SU-DHL-6 (cell line): ENCODE data around the gene BMP4.

Source experiments
- H2AFZ ChIP-seq: fragments of 200-600 bp; sonication (generic); 2 replicates; pipeline ENCODE4 v1.6.1; 2014; ENCODE audit warnings: low read depth, mild to moderate bottlenecking, moderate library complexity, mixed read lengths, antibody characterized with exemption, low read length; ENCODE audit not compliant: severe bottlenecking
- H3F3A ChIP-seq: fragments of 200-600 bp; shearing (Covaris generic); 2 replicates; pipeline ENCODE4 v1.6.0; 2016; ENCODE audit warnings: antibody characterized with exemption, mild to moderate bottlenecking; ENCODE audit not compliant: insufficient read depth
- H3K27ac ChIP-seq: fragments of 200-600 bp; sonication (generic); 2 replicates; pipeline ENCODE4 v1.5.1; 2016; ENCODE audit warnings: low read depth, mild to moderate bottlenecking, low read length, moderate library complexity, mixed read lengths
- H3K27me3 ChIP-seq: fragments of 200-600 bp; sonication (generic), shearing (Covaris generic); 2 replicates; pipeline ENCODE4 v1.6.0; 2014; ENCODE audit warnings: mild to moderate bottlenecking, low read length
- H3K36me3 ChIP-seq: fragments of 200-600 bp; sonication (generic); 2 replicates; pipeline ENCODE4 v1.6.1; 2014; ENCODE audit warnings: mild to moderate bottlenecking, low read length, mixed read lengths
- H3K4me2 ChIP-seq: fragments of 300-600, 200-600 bp; shearing (Covaris generic), sonication (generic); 2 replicates; pipeline ENCODE4 v1.6.0; 2014; ENCODE audit warnings: low read length, low read depth, mild to moderate bottlenecking; ENCODE audit not compliant: poor library complexity, severe bottlenecking
- H3K4me3 ChIP-seq: fragments of 200-600 bp; sonication (generic); 2 replicates; pipeline ENCODE4 v1.5.1; 2014; ENCODE audit warnings: antibody characterized with exemption, low read length, mild to moderate bottlenecking, mixed read lengths; ENCODE audit not compliant: insufficient read depth, poor library complexity, severe bottlenecking
- H3K79me2 ChIP-seq: fragments of 200-600 bp; sonication (generic); 2 replicates; pipeline ENCODE4 v1.6.1; 2014; ENCODE audit warnings: mild to moderate bottlenecking, low read length, moderate library complexity; ENCODE audit not compliant: insufficient read depth
- H3K9ac ChIP-seq: fragments of 200-600 bp; sonication (generic); 2 replicates; pipeline ENCODE4 v1.7.0; 2014; ENCODE audit warnings: mild to moderate bottlenecking, low read length
- H3K9me2 ChIP-seq: fragments of 200-600 bp; sonication (generic); replicated peaks from 2 replicates; pipeline ENCODE4 v1.6.1; 2014; ENCODE audit warnings: low read length; ENCODE audit not compliant: insufficient read depth
- H3K9me3 ChIP-seq: fragments of 200-600 bp; sonication (generic); 2 replicates; pipeline ENCODE4 v1.6.1; 2014; ENCODE audit warnings: low read length, mixed read lengths; ENCODE audit not compliant: insufficient read depth
- H4K20me1 ChIP-seq: fragments of 200-600 bp; sonication (generic); 2 replicates; pipeline ENCODE4 v1.6.1; 2014; ENCODE audit warnings: low read depth, mild to moderate bottlenecking, antibody characterized with exemption, low read length, moderate library complexity, mixed read lengths
- CTCF ChIP-seq: fragments of 200-600 bp; sonication (generic); IDR thresholded peaks from one replicate; pipeline ENCODE4 v1.5.1; 2017; ENCODE audit warnings: antibody characterized with exemption, mild to moderate bottlenecking, low read length, moderate library complexity; ENCODE audit not compliant: insufficient read depth, poor library complexity, severe bottlenecking
- EZH2phosphoT487 ChIP-seq: fragments of 200-600 bp; sonication (generic), shearing (Covaris generic); conservative IDR thresholded peaks from 2 replicates; pipeline ENCODE4 v1.6.1; 2018; ENCODE audit warnings: mild to moderate bottlenecking, antibody characterized with exemption, low read length, moderate library complexity, mixed read lengths

Gene BMP4

GRCh38 chr14:53943751-53944083, 12.9 kb downstream of the BMP4 start:
- H3K79me2 ChIP-seq, result no peaks in the 10 kb centered on the region
- H3K27me3 ChIP-seq, result no peaks in the 10 kb centered on the region
- no peaks in the 10 kb centered on the region for H3K9me3 ChIP-seq
- no peaks in the 10 kb centered on the region for H4K20me1 ChIP-seq
- H3K27ac ChIP-seq, result no peak overlapping the region
- no peak overlapping the region for H3K9ac ChIP-seq
- no peak overlapping the region for H3K4me2 ChIP-seq
- no peaks in the 10 kb centered on the region for H3K36me3 ChIP-seq
- TF ChIP-seq CTCF, result no peak
- no peak for TF ChIP-seq EZH2phosphoT487
- H3F3A ChIP-seq, result no peaks in the 10 kb centered on the region
- no peak overlapping the region for H2AFZ ChIP-seq
- H3K4me3 ChIP-seq, result no peak overlapping the region
- no peaks in the 10 kb centered on the region for H3K9me2 ChIP-seq

GRCh38 chr14:53942970-53943750, 13.5 kb downstream of the BMP4 start:
- Histone ChIP-seq H3K27me3 (no peaks in the 10 kb centered on the region), H3K27ac (no peak overlapping the region), H3K36me3 (no peaks in the 10 kb centered on the region), H3K79me2 (no peaks in the 10 kb centered on the region), H4K20me1 (no peaks in the 10 kb centered on the region), H2AFZ (no peak overlapping the region), H3K9ac (no peak overlapping the region), H3K9me3 (no peaks in the 10 kb centered on the region), H3F3A (no peaks in the 10 kb centered on the region), H3K9me2 (no peaks in the 10 kb centered on the region), H3K4me3 (no peak overlapping the region), H3K4me2 (no peak overlapping the region)
- no peak for TF ChIP-seq CTCF
- TF ChIP-seq EZH2phosphoT487, result no peak

GRCh38 chr14:53938136-53938837, 18.3 kb downstream of the BMP4 start:
- Histone ChIP-seq H3K27ac (no peak overlapping the region), H3K4me2 (no peak overlapping the region), H3K9me3 (no peaks in the 10 kb centered on the region), H3K36me3 (no peaks in the 10 kb centered on the region), H3K4me3 (no peak overlapping the region), H4K20me1 (no peaks in the 10 kb centered on the region), H3K79me2 (no peaks in the 10 kb centered on the region), H3K27me3 (no peaks in the 10 kb centered on the region), H3K9ac (no peak overlapping the region), H3F3A (no peaks in the 10 kb centered on the region), H3K9me2 (no peaks in the 10 kb centered on the region), H2AFZ (no peak overlapping the region)
- TF ChIP-seq EZH2phosphoT487 (no peak), CTCF (no peak)
